KMS-11 (cell line): ENCODE measurements around the gene PPM1E.

Source experiments
- H2AFZ ChIP-seq: fragments of 200-600 bp; sonication (generic); 2 replicates; pipeline ENCODE4 v1.6.1; 2016; ENCODE audit warnings: antibody characterized with exemption, mixed run types, low read depth
- H3K27ac ChIP-seq: fragments of 200-600 bp; sonication (generic); 2 replicates; pipeline ENCODE4 v1.6.1; 2016; ENCODE audit warnings: mild to moderate bottlenecking, mixed run types
- H3K27me3 ChIP-seq: fragments of 200-600 bp; sonication (generic); 2 replicates; pipeline ENCODE4 v1.6.1; 2017; ENCODE audit warnings: mild to moderate bottlenecking, low read depth, mixed run types, moderate library complexity; ENCODE audit not compliant: insufficient read depth
- H3K36me3 ChIP-seq: fragments of 200-600 bp; sonication (generic); 2 replicates; pipeline ENCODE4 v1.6.1; 2017; ENCODE audit warnings: mild to moderate bottlenecking, mixed run types; ENCODE audit not compliant: insufficient read depth
- H3K4me1 ChIP-seq: fragments of 200-600 bp; sonication (generic); 2 replicates; pipeline ENCODE4 v1.6.1; 2016; ENCODE audit warnings: mild to moderate bottlenecking, low read depth, mixed run types; ENCODE audit not compliant: poor library complexity, severe bottlenecking
- H3K4me2 ChIP-seq: fragments of 200-600 bp; sonication (generic); 2 replicates; pipeline ENCODE4 v1.7.0; 2016; ENCODE audit warnings: mild to moderate bottlenecking, mixed run types
- H3K4me3 ChIP-seq: fragments of 200-600 bp; sonication (generic); IDR thresholded peaks from 2 replicates; pipeline ENCODE4 v1.6.1; 2017; ENCODE audit warnings: low read depth, low read length, mixed read lengths; ENCODE audit not compliant: insufficient read depth
- H3K79me2 ChIP-seq: fragments of 200-600 bp; sonication (generic); 2 replicates; pipeline ENCODE4 v1.6.1; 2016; ENCODE audit warnings: low read depth, mixed run types; ENCODE audit not compliant: insufficient read depth
- H3K9ac ChIP-seq: fragments of 200-600 bp; sonication (generic); 2 replicates; pipeline ENCODE4 v1.6.1; 2016; ENCODE audit warnings: mild to moderate bottlenecking, mixed run types
- H4K20me1 ChIP-seq: fragments of 200-600 bp; sonication (generic); 2 replicates; pipeline ENCODE4 v1.6.1; 2016; ENCODE audit warnings: mild to moderate bottlenecking, mixed run types; ENCODE audit not compliant: insufficient read depth
- CTCF ChIP-seq: fragments of 200-600 bp; sonication (generic); conservative IDR thresholded peaks from 2 replicates; pipeline ENCODE4 v1.6.1; 2017; ENCODE audit warnings: low read depth, mild to moderate bottlenecking, antibody characterized with exemption, low read length, moderate library complexity, mixed read lengths

PPM1E gene

GRCh38 chr17:58913552-58913951 lies 157.9 kb downstream of the PPM1E start:
- no peak for TF ChIP-seq CTCF
- no peaks in the 10 kb centered on the region for H3K27me3 ChIP-seq
- H3K4me3 ChIP-seq: no peak overlapping the region
- no peaks in the 10 kb centered on the region for H3K36me3 ChIP-seq
- no peaks in the 10 kb centered on the region for H4K20me1 ChIP-seq
- H3K9ac ChIP-seq: no peak overlapping the region
- H3K4me2 ChIP-seq: no peak overlapping the region
- no peaks in the 10 kb centered on the region for H3K4me1 ChIP-seq
- H2AFZ ChIP-seq: no peak overlapping the region
- H3K79me2 ChIP-seq: no peaks in the 10 kb centered on the region
- no peak overlapping the region for H3K27ac ChIP-seq

- no peak overlapping the region for H3K9ac ChIP-seq
- no peaks in the 10 kb centered on the region for H3K4me1 ChIP-seq
- no peak overlapping the region for H3K27ac ChIP-seq
- no peaks in the 10 kb centered on the region for H3K79me2 ChIP-seq
- H3K36me3 ChIP-seq: no peaks in the 10 kb centered on the region
- no peak overlapping the region for H3K4me2 ChIP-seq
- no peak for TF ChIP-seq CTCF
- H3K27me3 ChIP-seq: no peaks in the 10 kb centered on the region
- no peak overlapping the region for H2AFZ ChIP-seq
- no peak overlapping the region for H3K4me3 ChIP-seq
- H4K20me1 ChIP-seq: no peaks in the 10 kb centered on the region
Observed at GRCh38 chr17:58913971-58914769, 158.5 kb downstream of the PPM1E start.

GRCh38 chr17:58917228-58917627 lies 161.6 kb downstream of the PPM1E start:
- H3K27me3 ChIP-seq: no peaks in the 10 kb centered on the region
- TF ChIP-seq CTCF: no peak
- H2AFZ ChIP-seq: no peak overlapping the region
- no peak overlapping the region for H3K4me2 ChIP-seq
- no peak overlapping the region for H3K27ac ChIP-seq
- H3K9ac ChIP-seq: no peak overlapping the region
- H3K4me3 ChIP-seq: no peak overlapping the region
- no peaks in the 10 kb centered on the region for H3K79me2 ChIP-seq
- H3K4me1 ChIP-seq: no peaks in the 10 kb centered on the region
- H3K36me3 ChIP-seq: no peaks in the 10 kb centered on the region
- no peaks in the 10 kb centered on the region for H4K20me1 ChIP-seq

GRCh38 chr17:58918072-58918471 lies 162.4 kb downstream of the PPM1E start:
- H3K36me3 ChIP-seq: no peaks in the 10 kb centered on the region
- H3K9ac ChIP-seq: no peak overlapping the region
- H3K4me1 ChIP-seq: no peaks in the 10 kb centered on the region
- H3K27me3 ChIP-seq: no peaks in the 10 kb centered on the region
- TF ChIP-seq CTCF: no peak
- no peak overlapping the region for H2AFZ ChIP-seq
- H4K20me1 ChIP-seq: no peaks in the 10 kb centered on the region
- H3K79me2 ChIP-seq: no peaks in the 10 kb centered on the region
- no peak overlapping the region for H3K4me2 ChIP-seq
- no peak overlapping the region for H3K27ac ChIP-seq
- H3K4me3 ChIP-seq: no peak overlapping the region
